DOHH2 (cell line): Measurements from ENCODE around the gene RAB5IF.

ENCODE experiments used
- CTCF ChIP-seq: fragments of 200-600 bp; sonication (generic); IDR thresholded peaks from one replicate; pipeline ENCODE4 v1.5.1; 2014; ENCODE audit warnings: antibody characterized with exemption, mild to moderate bottlenecking, low read depth, low read length; ENCODE audit not compliant: poor library complexity, severe bottlenecking
- EZH2phosphoT487 ChIP-seq: fragments of 200-600 bp; sonication (generic); IDR thresholded peaks from 2 replicates; pipeline ENCODE4 v1.6.1; 2017; ENCODE audit warnings: borderline replicate concordance, mild to moderate bottlenecking, antibody characterized with exemption, low read length, moderate library complexity, mixed read lengths

DNA sequence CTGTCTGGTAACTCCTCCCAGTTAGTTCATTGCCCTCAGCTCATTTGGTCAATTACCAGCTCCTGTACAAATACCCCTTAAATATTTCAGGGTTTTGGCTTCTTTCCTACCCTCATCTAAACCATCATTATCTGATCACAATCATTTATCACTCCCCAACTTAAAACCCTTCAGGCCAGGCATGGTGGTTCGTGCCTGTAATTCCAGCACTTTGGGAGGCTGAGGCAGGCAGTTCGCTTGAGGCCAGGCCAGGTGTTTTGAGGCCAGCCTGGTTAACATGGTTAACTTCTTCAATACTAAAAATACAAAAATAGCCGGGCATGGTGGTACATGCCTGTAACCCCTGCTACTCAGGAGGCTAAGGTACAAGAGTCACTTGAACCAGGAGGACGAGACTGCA is 22.8 kb upstream of the RAB5IF start:
- TF ChIP-seq CTCF (no peak), EZH2phosphoT487 (no peak)
